DOHH2 (cell line): Measurements from ENCODE around the gene FARSA.

Experiments used
- H3F3A ChIP-seq: fragments of 200-600 bp; sonication (generic), shearing (Covaris generic); 2 replicates; pipeline ENCODE4 v1.6.0; 2016; ENCODE audit warnings: antibody characterized with exemption, mild to moderate bottlenecking; ENCODE audit not compliant: control insufficient read depth, insufficient read depth
- H3K27ac ChIP-seq: fragments of 200-600 bp; sonication (generic); 2 replicates; pipeline ENCODE4 v1.5.1; 2014; ENCODE audit warnings: low read depth, mild to moderate bottlenecking, low read length, moderate library complexity
- H3K27me3 ChIP-seq: fragments of 200-600 bp; sonication (generic); 2 replicates; pipeline ENCODE4 v1.6.1; 2014; ENCODE audit warnings: mild to moderate bottlenecking, low read length, mixed read lengths; ENCODE audit not compliant: control insufficient read depth
- H3K36me3 ChIP-seq: fragments of 200-600 bp; sonication (generic); 2 replicates; pipeline ENCODE4 v1.6.1; 2014; ENCODE audit warnings: mild to moderate bottlenecking, low read length, moderate library complexity, mixed read lengths; ENCODE audit not compliant: control insufficient read depth
- H3K4me1 ChIP-seq: fragments of 200-600 bp; sonication (generic); 2 replicates; pipeline ENCODE4 v1.6.1; 2014; ENCODE audit warnings: mild to moderate bottlenecking, low read length, mixed read lengths; ENCODE audit not compliant: control insufficient read depth
- H3K4me2 ChIP-seq: fragments of 200-600 bp; sonication (generic); 2 replicates; pipeline ENCODE4 v1.6.0; 2014; ENCODE audit warnings: mild to moderate bottlenecking, low read length, moderate library complexity
- H3K4me3 ChIP-seq: fragments of 200-600 bp; sonication (generic); 2 replicates; pipeline ENCODE4 v1.5.1; 2014; ENCODE audit warnings: mild to moderate bottlenecking, low read length, mixed read lengths
- H3K79me2 ChIP-seq: fragments of 200-600 bp; sonication (generic); 2 replicates; pipeline ENCODE4 v1.6.1; 2014; ENCODE audit warnings: mild to moderate bottlenecking, low read length, mixed read lengths; ENCODE audit not compliant: control insufficient read depth
- H3K9me2 ChIP-seq: fragments of 200-600 bp; sonication (generic); replicated peaks from 2 replicates; pipeline ENCODE4 v1.6.1; 2014; ENCODE audit warnings: mild to moderate bottlenecking, low read length, mixed read lengths; ENCODE audit not compliant: control insufficient read depth
- H3K9me3 ChIP-seq: fragments of 200-600 bp; sonication (generic); 2 replicates; pipeline ENCODE4 v1.6.1; 2014; ENCODE audit warnings: antibody characterized with exemption, low read length, mixed read lengths; ENCODE audit not compliant: control insufficient read depth, insufficient read depth
- H4K20me1 ChIP-seq: fragments of 200-600 bp; sonication (generic); 2 replicates; pipeline ENCODE4 v1.6.0; 2014; ENCODE audit warnings: low read depth, mild to moderate bottlenecking, antibody characterized with exemption, low read length, moderate library complexity; ENCODE audit not compliant: control insufficient read depth, insufficient read depth
- EZH2phosphoT487 ChIP-seq: fragments of 200-600 bp; sonication (generic); IDR thresholded peaks from 2 replicates; pipeline ENCODE4 v1.6.1; 2017; ENCODE audit warnings: borderline replicate concordance, mild to moderate bottlenecking, antibody characterized with exemption, low read length, moderate library complexity, mixed read lengths
- TF ChIP-seq, protein P1 (sequence below): fragments of 200-600 bp; sonication (generic); IDR thresholded peaks from one replicate; pipeline ENCODE4 v1.5.1; 2014; ENCODE audit warnings: antibody characterized with exemption, mild to moderate bottlenecking, low read depth, low read length; ENCODE audit not compliant: poor library complexity, severe bottlenecking

FARSA gene

DNA sequence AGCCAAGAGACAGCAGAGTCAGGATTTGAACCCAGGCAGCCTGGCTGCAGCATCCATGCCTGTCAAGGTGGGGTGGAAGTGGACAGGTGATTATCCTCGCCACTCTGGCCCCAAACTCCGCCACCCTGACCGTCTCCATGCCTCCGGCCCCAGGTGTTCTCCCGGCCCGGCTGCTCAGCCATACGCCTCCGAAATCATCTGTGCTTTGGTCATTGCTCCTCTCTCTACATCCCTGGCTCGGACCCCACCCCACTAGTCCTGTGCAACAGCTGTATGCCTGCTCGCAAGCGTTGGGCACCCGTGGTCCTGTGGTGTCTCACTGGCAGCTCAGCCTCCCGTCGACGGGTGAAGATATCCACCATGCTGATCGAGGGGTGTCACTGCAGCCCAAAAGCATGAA, 39.7 kb upstream of the FARSA start:
- Histone ChIP-seq H3K9me2 (no peaks in the 10 kb centered on the region), H3K9me3 (no peaks in the 10 kb centered on the region), H3K4me3 (no peak overlapping the region), H3K36me3 (no peaks in the 10 kb centered on the region), H3K27me3 (no peaks in the 10 kb centered on the region), H3F3A (no peaks in the 10 kb centered on the region), H3K4me2 (no peak overlapping the region), H3K27ac (no peak overlapping the region), H3K79me2 (no peaks in the 10 kb centered on the region), H4K20me1 (no peaks in the 10 kb centered on the region), H3K4me1 (no peaks in the 10 kb centered on the region)
- TF ChIP-seq EZH2phosphoT487, result no peak
- TF ChIP-seq, protein P1, sequence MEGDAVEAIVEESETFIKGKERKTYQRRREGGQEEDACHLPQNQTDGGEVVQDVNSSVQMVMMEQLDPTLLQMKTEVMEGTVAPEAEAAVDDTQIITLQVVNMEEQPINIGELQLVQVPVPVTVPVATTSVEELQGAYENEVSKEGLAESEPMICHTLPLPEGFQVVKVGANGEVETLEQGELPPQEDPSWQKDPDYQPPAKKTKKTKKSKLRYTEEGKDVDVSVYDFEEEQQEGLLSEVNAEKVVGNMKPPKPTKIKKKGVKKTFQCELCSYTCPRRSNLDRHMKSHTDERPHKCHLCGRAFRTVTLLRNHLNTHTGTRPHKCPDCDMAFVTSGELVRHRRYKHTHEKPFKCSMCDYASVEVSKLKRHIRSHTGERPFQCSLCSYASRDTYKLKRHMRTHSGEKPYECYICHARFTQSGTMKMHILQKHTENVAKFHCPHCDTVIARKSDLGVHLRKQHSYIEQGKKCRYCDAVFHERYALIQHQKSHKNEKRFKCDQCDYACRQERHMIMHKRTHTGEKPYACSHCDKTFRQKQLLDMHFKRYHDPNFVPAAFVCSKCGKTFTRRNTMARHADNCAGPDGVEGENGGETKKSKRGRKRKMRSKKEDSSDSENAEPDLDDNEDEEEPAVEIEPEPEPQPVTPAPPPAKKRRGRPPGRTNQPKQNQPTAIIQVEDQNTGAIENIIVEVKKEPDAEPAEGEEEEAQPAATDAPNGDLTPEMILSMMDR, result no peak

DNA sequence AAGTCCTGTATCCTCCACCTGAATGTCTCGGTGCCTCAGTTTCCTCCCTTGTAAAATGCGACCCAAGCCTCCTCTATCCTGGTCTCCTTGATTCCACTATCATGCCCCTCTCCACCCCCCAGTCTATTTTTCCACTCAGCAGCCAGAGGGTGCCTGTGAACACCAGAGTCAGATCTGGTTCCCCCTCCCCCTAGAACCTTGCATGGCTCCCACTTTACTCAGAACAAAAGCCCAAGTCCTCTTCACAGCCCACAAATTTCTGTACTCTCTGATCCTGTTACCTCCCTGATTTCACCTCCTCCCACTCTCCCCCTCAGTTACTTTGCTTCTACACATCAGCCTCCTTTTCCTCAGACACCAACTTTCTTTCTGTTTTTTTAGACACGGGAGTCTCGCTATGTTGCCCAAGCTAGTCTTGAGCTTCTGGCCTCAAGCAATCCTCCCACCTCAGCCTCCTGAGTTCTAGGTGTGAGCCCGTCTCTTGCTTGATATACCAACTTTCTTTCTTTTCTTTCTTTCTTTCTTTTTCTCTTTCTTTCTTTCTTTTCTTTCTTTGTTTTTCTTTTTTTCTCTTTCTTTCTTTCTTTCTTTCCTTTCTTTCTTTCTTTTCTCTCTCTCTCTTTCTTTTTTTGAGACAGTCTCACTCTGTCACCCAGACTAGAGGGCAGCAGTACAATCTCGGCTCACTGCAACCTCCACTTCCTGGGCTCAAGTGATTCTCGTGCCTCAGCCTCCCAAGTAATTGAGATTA, 36.7 kb upstream of the FARSA start:
- H3K9me3 ChIP-seq, result no peaks in the 10 kb centered on the region
- H3K4me2 ChIP-seq, result no peak overlapping the region
- no peaks in the 10 kb centered on the region for H4K20me1 ChIP-seq
- no peak overlapping the region for H3K27ac ChIP-seq
- H3K4me1 ChIP-seq, result peaks cover 10% of the 10 kb centered on the region
- no peaks in the 10 kb centered on the region for H3K27me3 ChIP-seq
- H3K79me2 ChIP-seq, result no peaks in the 10 kb centered on the region
- no peaks in the 10 kb centered on the region for H3K9me2 ChIP-seq
- no peaks in the 10 kb centered on the region for H3F3A ChIP-seq
- TF ChIP-seq, protein P1, result no peak
- no peak for TF ChIP-seq EZH2phosphoT487
- no peak overlapping the region for H3K4me3 ChIP-seq
- no peaks in the 10 kb centered on the region for H3K36me3 ChIP-seq

DNA sequence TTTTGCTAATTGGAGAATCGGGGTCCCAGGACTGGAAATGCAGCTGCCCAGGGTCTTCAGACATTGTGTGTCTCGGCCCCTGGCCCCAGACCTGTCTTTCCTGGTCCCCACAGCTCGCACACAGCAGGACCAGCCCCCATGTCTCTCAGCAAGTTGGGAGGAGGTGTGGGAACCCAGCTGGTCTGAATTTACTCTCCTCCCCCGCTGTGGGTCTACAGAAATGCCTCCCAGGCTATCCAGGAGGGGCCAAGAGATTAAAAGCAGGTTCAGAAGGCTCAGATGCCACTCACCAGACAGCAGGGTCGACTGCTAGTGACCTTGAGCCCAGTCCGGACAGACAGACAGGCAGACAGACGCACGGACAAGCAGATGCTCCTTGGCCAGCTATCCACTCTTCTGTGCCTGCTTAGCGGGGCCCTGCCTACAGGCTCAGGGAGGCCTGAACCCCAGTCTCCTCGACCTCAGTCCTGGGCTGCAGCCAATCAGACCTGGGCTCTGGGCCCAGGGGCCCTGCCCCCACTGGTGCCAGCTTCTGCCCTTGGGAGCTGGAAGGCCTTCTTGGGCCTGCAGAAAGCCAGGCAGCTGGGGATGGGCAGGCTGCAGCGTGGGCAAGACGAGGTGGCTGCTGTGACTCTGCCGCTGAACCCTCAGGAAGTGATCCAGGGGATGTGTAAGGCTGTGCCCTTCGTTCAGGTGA, 35.9 kb upstream of the FARSA start, which contains the start of gene DAND5:
Gene DAND5 (plus strand): TSS at position 285 of the 697 bp plus-strand sequence. CDS start 85 bp downstream, at position 370.
- Histone ChIP-seq H3K79me2 (no peaks in the 10 kb centered on the region), H3K4me1 (peaks cover 14% of the 10 kb centered on the region), H3K4me2 (no peak within 1 kb of the TSS), H3K9me3 (no peaks in the 10 kb centered on the region), H3F3A (no peaks in the 10 kb centered on the region), H3K36me3 (no peaks in the 10 kb centered on the region), H3K27ac (no peak within 1 kb of the TSS), H3K4me3 (no peak within 1 kb of the TSS), H3K27me3 (no peaks in the 10 kb centered on the region), H3K9me2 (no peaks in the 10 kb centered on the region), H4K20me1 (no peaks in the 10 kb centered on the region)
- TF ChIP-seq EZH2phosphoT487, result no peak
- TF ChIP-seq, protein P1, result no peak
